Small intestine (tissue), 7 donors: Measurements from ENCODE around the gene PHIP. TPM values are rescaled to one million over a fixed set of nuclear protein-coding genes. Genes with fewer than 3 reads are reported as not detected.
"Not testable (repeated sequence)": the region's sequence is repeated elsewhere in the genome, so short reads cannot be mapped to it uniquely, and the experiment has no call there.

ENCODE experiments used
- DNase-seq, 2 donors: peaks; one replicate each; pipeline versions ENCODE4 v3.0.0 to v3.0.0-alpha.2; 2013
- FAIRE-seq: peaks from 2 replicates; lab custom pipeline; 2012; peaks lifted over from hg19 to GRCh38; lab: Jason Lieb, UNC
- H3K27ac ChIP-seq, 3 donors: one replicate each; pipeline ENCODE4 v1.5.1; 2013; ENCODE audit warnings: low read length in 2 of 3, mild to moderate bottlenecking in 2 of 3, control low read depth in 1 of 3, inconsistent platforms in 1 of 3, low read depth in 1 of 3, moderate library complexity in 1 of 3
- H3K27me3 ChIP-seq, 3 donors: one replicate each; pipeline ENCODE4 v1.6.1; 2013; ENCODE audit warnings: low read length in 3 of 3, inconsistent platforms in 1 of 3; ENCODE audit not compliant: control insufficient read depth in 3 of 3, insufficient read depth in 3 of 3
- H3K36me3 ChIP-seq, 3 donors: one replicate each; pipeline ENCODE4 v1.6.1; 2013; ENCODE audit warnings: low read length in 3 of 3, inconsistent platforms in 1 of 3, low read depth in 1 of 3, mild to moderate bottlenecking in 1 of 3, moderate library complexity in 1 of 3; ENCODE audit not compliant: control insufficient read depth in 3 of 3, insufficient read depth in 2 of 3
- H3K4me1 ChIP-seq, 3 donors: one replicate each; pipeline ENCODE4 v1.6.1; 2013; ENCODE audit warnings: low read length in 2 of 3, inconsistent platforms in 1 of 3, low read depth in 1 of 3, mild to moderate bottlenecking in 1 of 3, moderate library complexity in 1 of 3; ENCODE audit not compliant: control insufficient read depth in 3 of 3, insufficient read depth in 2 of 3
- H3K4me3 ChIP-seq, 3 donors: one replicate each; pipeline ENCODE4 v1.5.1; 2013; ENCODE audit warnings: low read length in 3 of 3, control low read depth in 1 of 3, inconsistent platforms in 1 of 3, low read depth in 1 of 3, mild to moderate bottlenecking in 1 of 3, moderate library complexity in 1 of 3
- H3K9me3 ChIP-seq, 2 donors: one replicate each; pipeline ENCODE4 v1.6.1; 2013; ENCODE audit warnings: low read depth in 1 of 2, low read length in 1 of 2; ENCODE audit not compliant: control insufficient read depth in 2 of 2, insufficient read depth in 1 of 2
- WGBS, 3 donors: extraction: QIAGEN DNeasy Blood & Tissue Kit; methylation state at CpG; one replicate each; pipeline ENCODE4 v1.1.7; 2013; 5-methylcytosine and 5-hydroxymethylcytosine counted together
- polyA plus RNA-seq, 4 donors: library from polyadenylated mRNA; stranded (reverse) in 3 of 4; unstranded in 1 of 4; fragments of 200-250 nt in 3 of 4; fragments of 120-200 nt in 1 of 4; gene quantifications; one replicate each; pipeline versions ENCODE4 v1.2.1 to v1.2.3, GENCODE V29; 2013
- donor health status: healthy with polysubstance abuse.
- donor health status: control.
- donor health status: control.
- donor health status: Bipolar disorder and iron deficiency.
- donor health status: healthy.

The PHIP gene
- polyA plus RNA-seq, 4 donors, result 6.0 to 31.8 (median 6.4) TPM

- Histone ChIP-seq H3K27me3 (no peaks in the 10 kb centered on the region), H3K9me3 (peaks cover 0 to 14% of the 10 kb centered on the region in 2 donors), H3K36me3 (peaks cover 0 to 1% (median 0%) of the 10 kb centered on the region in 3 donors), H3K4me3 (no peak overlapping the region), H3K4me1 (no peaks in the 10 kb centered on the region), H3K27ac (no peak overlapping the region)
- FAIRE-seq (peak; percentile 30), DNase-seq (no peak)
- 94 to 97% (median 95%) methylated on average over 2 of the region's 2 CpGs for WGBS, 3 donors
These were observed 142.5 kb downstream of the PHIP start for GRCh38 chr6:78935553-78935952.

DNA sequence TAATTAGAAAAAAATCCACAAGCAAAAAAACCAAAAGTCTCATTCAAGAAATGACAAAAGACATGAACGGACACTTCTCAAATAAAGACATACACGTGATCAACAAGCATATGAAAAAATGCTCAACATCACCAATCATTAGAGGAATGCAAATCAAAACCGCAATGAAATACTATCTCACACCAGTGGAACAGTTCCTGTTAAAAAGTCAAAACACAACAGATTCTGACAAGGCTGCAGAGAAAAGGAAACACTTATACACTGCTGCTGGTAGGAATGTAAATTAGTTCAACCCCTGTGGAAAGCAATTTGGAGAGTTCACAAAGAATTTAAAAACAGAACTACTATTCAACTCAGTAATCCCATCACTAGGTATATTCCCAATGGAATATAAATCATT, 152.7 kb downstream of the PHIP start:
- no peaks in the 10 kb centered on the region for H3K36me3 ChIP-seq
- H3K4me1 ChIP-seq, result no peaks in the 10 kb centered on the region
- H3K4me3 ChIP-seq, result no peak overlapping the region
- FAIRE-seq (no peak), DNase-seq (no peak)
- 80 to 89% (median 89%) methylated on average over 3 of the region's 3 CpGs for WGBS, 3 donors
- H3K27ac ChIP-seq, result no peak overlapping the region
- H3K27me3 ChIP-seq, result no peaks in the 10 kb centered on the region
- peaks cover 0 to 11% of the 10 kb centered on the region in 2 donors for H3K9me3 ChIP-seq

- not testable (repeated sequence) for DNase-seq, FAIRE-seq, H3K4me3 ChIP-seq, H3K4me1 ChIP-seq, H3K27ac ChIP-seq, H3K36me3 ChIP-seq, H3K27me3 ChIP-seq
- 83 to 94% (median 89%) methylated on average over 10 of the region's 10 CpGs for WGBS, 3 donors
- H3K9me3 ChIP-seq, result peaks cover 0 to 22% of the 10 kb centered on the region in 2 donors
These were observed 156.9 kb downstream of the PHIP start for GRCh38 chr6:78921168-78921567.

DNA sequence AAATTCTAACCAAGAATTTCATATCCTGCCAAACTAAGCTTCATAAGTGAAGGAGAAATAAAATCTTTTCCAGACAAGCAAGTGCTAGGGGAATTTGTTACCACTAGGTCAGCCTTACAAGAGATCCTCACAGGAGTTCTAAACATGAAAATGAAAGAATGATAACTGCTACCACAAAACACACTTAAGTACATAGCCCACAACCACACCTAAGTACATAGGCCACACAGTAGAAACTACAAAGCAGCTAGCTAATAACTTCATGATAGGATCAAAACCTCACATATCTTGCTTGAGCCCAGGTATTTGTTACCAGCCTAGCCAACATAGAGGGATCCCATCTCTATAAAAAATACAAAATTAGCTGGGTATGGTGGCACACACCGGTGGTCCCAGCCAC, 160.3 kb downstream of the PHIP start:
- Histone ChIP-seq H3K4me3 (no peak overlapping the region), H3K36me3 (no peaks in the 10 kb centered on the region), H3K27ac (peak overlapping the region in 2 of 3 donors; percentile 1), H3K9me3 (peaks cover 0 to 25% of the 10 kb centered on the region in 2 donors), H3K4me1 (no peaks in the 10 kb centered on the region), H3K27me3 (no peaks in the 10 kb centered on the region)
- FAIRE-seq (no peak), DNase-seq (peak in 1 of 2 donors; percentile 63)
- WGBS, 3 donors, result 94 to 100% (median 98%) methylated on average over 1 of the region's 1 CpG

DNA sequence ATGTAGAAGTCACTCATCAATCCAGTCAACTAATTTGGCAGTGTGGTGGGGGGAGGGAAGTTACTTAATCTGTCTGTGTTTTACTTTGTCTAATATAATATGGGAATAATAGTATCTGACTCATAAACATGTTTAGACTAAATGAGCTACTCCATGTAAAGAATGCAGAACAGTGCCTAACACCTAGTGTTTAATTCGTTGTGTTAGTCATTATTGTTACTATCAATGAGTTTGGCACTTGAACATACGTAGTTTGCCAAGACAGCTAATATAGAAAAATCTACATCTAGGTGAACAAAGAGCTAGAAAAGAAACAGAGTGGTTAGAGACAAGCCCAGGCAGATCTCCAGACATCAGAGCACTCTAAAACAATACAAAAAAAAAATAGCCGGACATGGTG, 161.6 kb downstream of the PHIP start:
- H3K27me3 ChIP-seq, result no peaks in the 10 kb centered on the region
- no peak for FAIRE-seq
- H3K27ac ChIP-seq, result no peak overlapping the region
- WGBS, 3 donors, result 90 to 95% (median 93%) methylated on average over 3 of the region's 3 CpGs
- no peak overlapping the region for H3K4me3 ChIP-seq
- DNase-seq, result no peak
- peaks cover 0 to 20% of the 10 kb centered on the region in 2 donors for H3K9me3 ChIP-seq
- H3K4me1 ChIP-seq, result peaks cover 0 to 8% (median 0%) of the 10 kb centered on the region in 3 donors
- H3K36me3 ChIP-seq, result no peaks in the 10 kb centered on the region

- Histone ChIP-seq H3K27ac (peak overlapping the region in 2 of 3 donors; percentile 11 to 89), H3K9me3 (peaks cover 0 to 3% of the 10 kb centered on the region in 2 donors), H3K4me3 (peak overlapping the region in 2 of 3 donors; percentile 61 to 62), H3K27me3 (peaks cover 0 to 1% (median 0%) of the 10 kb centered on the region in 3 donors), H3K36me3 (no peaks in the 10 kb centered on the region), H3K4me1 (peaks cover 0 to 18% (median 0%) of the 10 kb centered on the region in 3 donors)
- peak; percentile 72 to 81 for DNase-seq
- 21 to 57% (median 39%) methylated on average over 9 of the region's 9 CpGs for WGBS, 3 donors
- no peak for FAIRE-seq
These were observed 166.7 kb downstream of the PHIP start for GRCh38 chr6:78911218-78911940.

- FAIRE-seq, result no peak
These were observed 167.4 kb downstream of the PHIP start for GRCh38 chr6:78910591-78911171.

DNA sequence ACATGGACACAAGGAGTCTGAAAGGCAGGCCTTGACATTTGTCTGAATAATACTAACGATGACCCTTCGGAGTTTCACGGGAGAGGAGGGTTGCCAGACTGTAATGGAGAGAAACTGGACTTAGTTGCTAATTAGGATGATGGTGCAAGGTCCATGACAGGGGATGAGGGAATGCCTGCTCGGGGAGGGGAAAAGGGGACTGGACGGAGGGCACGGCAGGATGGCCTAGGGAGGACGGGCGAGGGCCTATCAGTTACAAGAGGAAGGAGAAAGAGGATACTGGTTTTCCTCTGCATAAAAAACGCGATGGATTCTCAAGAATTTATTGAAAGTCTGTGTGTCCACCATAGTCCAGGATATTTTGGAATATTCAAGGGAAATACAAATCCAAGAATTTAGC, 168.0 kb downstream of the PHIP start:
- Histone ChIP-seq H3K4me1 (peaks cover 0 to 18% (median 0%) of the 10 kb centered on the region in 3 donors), H3K36me3 (no peaks in the 10 kb centered on the region), H3K4me3 (peak overlapping the region in 1 of 3 donors; percentile 61), H3K27ac (peak overlapping the region in 1 of 3 donors; percentile 89), H3K27me3 (peaks cover 0 to 1% (median 0%) of the 10 kb centered on the region in 3 donors), H3K9me3 (no peaks in the 10 kb centered on the region)
- peak in 1 of 2 donors; percentile 44 for DNase-seq
- no peak for FAIRE-seq
- 82 to 85% (median 83%) methylated on average over 10 of the region's 10 CpGs for WGBS, 3 donors

More at GRCh38 chr6:78910591-78911171, 167.4 kb downstream of the PHIP start:
- H3K27ac ChIP-seq, result peak overlapping the region in 2 of 3 donors; percentile 46 to 89
- H3K36me3 ChIP-seq, result no peaks in the 10 kb centered on the region
- H3K9me3 ChIP-seq, result no peaks in the 10 kb centered on the region
- WGBS, 3 donors, result 2 to 3% (median 2%) methylated on average over 48 to 49 of the region's 49 CpGs
- H3K4me3 ChIP-seq, result peak overlapping the region; percentile 30 to 62 (median 61)
- peak; percentile 55 to 82 for DNase-seq
- peaks cover 0 to 18% (median 0%) of the 10 kb centered on the region in 3 donors for H3K4me1 ChIP-seq
- H3K27me3 ChIP-seq, result peaks cover 0 to 1% (median 0%) of the 10 kb centered on the region in 3 donors
